BLaER1 (cell line): ENCODE results near the gene CYB5D1.
A peak's percentile ranks its signal among the peaks of the same experiment; 100 is the strongest.

ENCODE experiments used
- H3K27ac ChIP-seq: shearing (Covaris generic); formaldehyde crosslinking; 2 replicates; pipeline ENCODE4 v1.8.1; 2022
- H3K27me3 ChIP-seq: shearing (Covaris generic); formaldehyde crosslinking; 2 replicates; pipeline ENCODE4 v1.8.1; 2022
- H3K36me3 ChIP-seq: shearing (Covaris generic); formaldehyde crosslinking; 2 replicates; pipeline ENCODE4 v1.8.1; 2022
- H3K4me1 ChIP-seq: shearing (Covaris generic); formaldehyde crosslinking; 2 replicates; pipeline ENCODE4 v1.8.1; 2022
- H3K4me2 ChIP-seq: shearing (Covaris generic); formaldehyde crosslinking; 2 replicates; pipeline ENCODE4 v1.8.1; 2022
- H3K4me3 ChIP-seq: shearing (Covaris generic); formaldehyde crosslinking; 2 replicates; pipeline ENCODE4 v1.8.1; 2022
- H3K9ac ChIP-seq: shearing (Covaris generic); formaldehyde crosslinking; 2 replicates; pipeline ENCODE4 v1.8.1; 2022
- H3K9me3 ChIP-seq: shearing (Covaris generic); formaldehyde crosslinking; 2 replicates; pipeline ENCODE4 v1.8.1; 2022
- H4K20me1 ChIP-seq: shearing (Covaris generic); formaldehyde crosslinking; 2 replicates; pipeline ENCODE4 v1.8.1; 2022
- Cebpa-rat ChIP-seq: shearing (Covaris generic); IDR thresholded peaks from 2 replicates; pipeline ENCODE4 v1.8.1; 2022

Gene CYB5D1

GRCh38 chr17:7820231-7820630 lies 37.6 kb upstream of the CYB5D1 start:
- no peak overlapping the region for H3K4me2 ChIP-seq
- TF ChIP-seq Cebpa-rat, result no peak
- peak overlapping the region; percentile 45; the same call in 1 of the 2 replicates for H3K9ac ChIP-seq
- no peak overlapping the region for H3K4me3 ChIP-seq
- peaks cover 8% of the 10 kb centered on the region for H3K4me1 ChIP-seq
- H3K9me3 ChIP-seq, result no peaks in the 10 kb centered on the region
- no peaks in the 10 kb centered on the region for H4K20me1 ChIP-seq
- 0 out of 2 replicates have a peak, but pooled peaks cover 3% of the 10 kb centered on the region for H3K27me3 ChIP-seq
- no peaks in the 10 kb centered on the region for H3K36me3 ChIP-seq
- no peak overlapping the region for H3K27ac ChIP-seq

GRCh38 chr17:7822126-7822525 lies 35.7 kb upstream of the CYB5D1 start:
- Histone ChIP-seq H3K4me3 (no peak overlapping the region), H3K27ac (no peak overlapping the region), H3K9ac (no peak overlapping the region), H3K27me3 (0 out of 2 replicates have a peak, but pooled peaks cover 3% of the 10 kb centered on the region), H3K36me3 (no peaks in the 10 kb centered on the region), H4K20me1 (no peaks in the 10 kb centered on the region), H3K4me2 (no peak overlapping the region), H3K4me1 (peaks cover 10% of the 10 kb centered on the region), H3K9me3 (no peaks in the 10 kb centered on the region)
- TF ChIP-seq Cebpa-rat, result no peak

DNA sequence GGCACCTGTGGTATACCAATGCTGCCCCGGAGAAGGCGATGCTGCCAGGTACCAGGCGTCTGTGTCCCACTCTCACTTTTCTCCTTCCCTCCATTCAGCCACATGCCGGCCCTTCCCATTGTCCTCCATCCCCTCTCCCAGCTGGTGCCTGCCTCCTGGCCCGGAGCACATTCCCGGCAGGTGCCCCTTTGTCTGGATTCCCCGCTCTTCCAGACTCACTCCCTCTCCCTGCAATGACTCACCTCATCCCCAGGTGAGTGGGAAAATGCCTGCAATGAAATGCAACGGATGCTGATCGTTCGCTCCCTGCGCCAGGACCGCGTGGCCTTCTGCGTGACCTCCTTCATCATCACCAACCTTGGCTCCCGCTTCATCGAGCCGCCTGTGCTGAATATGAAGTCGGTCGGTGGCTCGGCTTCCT lies 34.2 kb upstream of the CYB5D1 start:
- Histone ChIP-seq H3K9me3 (no peaks in the 10 kb centered on the region), H3K4me3 (no peak overlapping the region), H3K9ac (no peak overlapping the region), H3K36me3 (no peaks in the 10 kb centered on the region), H4K20me1 (no peaks in the 10 kb centered on the region), H3K4me2 (no peak overlapping the region), H3K4me1 (peaks cover 10% of the 10 kb centered on the region), H3K27me3 (no peaks in the 10 kb centered on the region), H3K27ac (no peak overlapping the region)
- TF ChIP-seq Cebpa-rat, result no peak

- Histone ChIP-seq H4K20me1 (no peaks in the 10 kb centered on the region), H3K27me3 (no peaks in the 10 kb centered on the region), H3K9ac (no peak overlapping the region), H3K4me2 (no peak overlapping the region; the same call in 1 of the 2 replicates), H3K4me1 (peaks cover 10% of the 10 kb centered on the region), H3K27ac (no peak overlapping the region), H3K9me3 (no peaks in the 10 kb centered on the region), H3K4me3 (no peak overlapping the region), H3K36me3 (no peaks in the 10 kb centered on the region)
- no peak for TF ChIP-seq Cebpa-rat
These were observed 33.5 kb upstream of the CYB5D1 start for GRCh38 chr17:7824021-7824924.

GRCh38 chr17:7825206-7825990 lies 32.4 kb upstream of the CYB5D1 start:
- Histone ChIP-seq H3K4me3 (no peak overlapping the region), H3K27ac (no peak overlapping the region), H3K9ac (no peak overlapping the region), H3K36me3 (no peaks in the 10 kb centered on the region), H4K20me1 (no peaks in the 10 kb centered on the region), H3K4me1 (peaks cover 10% of the 10 kb centered on the region), H3K4me2 (peak overlapping the region; percentile 26), H3K27me3 (no peaks in the 10 kb centered on the region), H3K9me3 (no peaks in the 10 kb centered on the region)
- no peak for TF ChIP-seq Cebpa-rat

GRCh38 chr17:7830616-7831015 lies 27.2 kb upstream of the CYB5D1 start:
- Histone ChIP-seq H3K4me2 (no peak overlapping the region), H3K9me3 (no peaks in the 10 kb centered on the region), H3K4me3 (no peak overlapping the region), H3K9ac (no peak overlapping the region), H3K4me1 (peaks cover 13% of the 10 kb centered on the region), H3K27ac (no peak overlapping the region), H4K20me1 (no peaks in the 10 kb centered on the region), H3K27me3 (no peaks in the 10 kb centered on the region), H3K36me3 (no peaks in the 10 kb centered on the region)
- TF ChIP-seq Cebpa-rat, result no peak

DNA sequence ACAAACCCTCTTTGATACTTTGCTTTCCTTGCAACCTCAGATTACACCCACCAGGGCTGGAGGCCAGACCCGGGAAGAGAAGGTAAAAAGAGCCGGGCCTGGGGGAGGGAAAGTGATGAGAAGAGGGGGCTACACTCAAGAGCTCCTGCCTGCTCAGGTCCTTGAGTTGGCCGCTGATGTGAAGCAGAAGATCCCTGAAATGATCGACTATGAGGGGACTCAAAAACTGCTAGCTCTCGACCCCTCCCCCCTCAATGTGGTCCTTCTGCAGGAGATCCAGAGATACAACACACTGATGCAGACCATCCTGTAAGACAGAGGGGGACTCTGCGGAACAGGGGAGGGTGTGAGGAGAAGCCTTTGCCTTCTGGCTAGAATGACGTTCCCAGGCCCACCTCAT lies 26.6 kb upstream of the CYB5D1 start:
- Histone ChIP-seq H3K9me3 (no peaks in the 10 kb centered on the region), H3K4me1 (peaks cover 13% of the 10 kb centered on the region), H3K4me3 (no peak overlapping the region), H3K36me3 (no peaks in the 10 kb centered on the region), H4K20me1 (no peaks in the 10 kb centered on the region), H3K4me2 (no peak overlapping the region), H3K27ac (no peak overlapping the region), H3K27me3 (no peaks in the 10 kb centered on the region), H3K9ac (no peak overlapping the region)
- no peak for TF ChIP-seq Cebpa-rat

- peaks cover 19% of the 10 kb centered on the region for H3K4me1 ChIP-seq
- no peak overlapping the region for H3K4me3 ChIP-seq
- no peak overlapping the region for H3K9ac ChIP-seq
- no peaks in the 10 kb centered on the region for H4K20me1 ChIP-seq
- no peaks in the 10 kb centered on the region for H3K36me3 ChIP-seq
- H3K27me3 ChIP-seq, result no peaks in the 10 kb centered on the region
- no peak overlapping the region for H3K27ac ChIP-seq
- H3K4me2 ChIP-seq, result peak overlapping the region; percentile 97; the same call in 1 of the 2 replicates
- no peaks in the 10 kb centered on the region for H3K9me3 ChIP-seq
- no peak for TF ChIP-seq Cebpa-rat
These were observed 25.4 kb upstream of the CYB5D1 start for GRCh38 chr17:7832431-7832830.

- Histone ChIP-seq H3K9me3 (no peaks in the 10 kb centered on the region), H3K27ac (no peak overlapping the region), H3K4me2 (peak overlapping the region; percentile 97), H3K4me3 (peak overlapping the region; percentile 84), H4K20me1 (no peaks in the 10 kb centered on the region), H3K36me3 (no peaks in the 10 kb centered on the region), H3K4me1 (peaks cover 22% of the 10 kb centered on the region), H3K27me3 (no peaks in the 10 kb centered on the region), H3K9ac (no peak overlapping the region; the same call in 1 of the 2 replicates)
- no peak for TF ChIP-seq Cebpa-rat
These were observed 24.6 kb upstream of the CYB5D1 start for GRCh38 chr17:7833011-7833794.
